Fibroblast of the aortic adventitia (primary cell): ENCODE measurements around the gene DAB2IP. TPM values are rescaled to one million over a fixed set of nuclear protein-coding genes. Genes with fewer than 3 reads are reported as not detected.

Experiments used
- DNase-seq: peaks from one replicate; pipeline ENCODE4 v3.0.0-alpha.2; 2010; ENCODE audit warnings: low read depth
- H3K4me3 ChIP-seq: 2 replicates; pipeline ENCODE4 v1.5.1; 2011; ENCODE audit warnings: low read depth, mild to moderate bottlenecking, control low read depth, low read length, moderate library complexity
- total RNA-seq: library from RNA; depleted of rRNA; stranded (reverse); fragments of >200 nt; gene quantifications from 2 replicates; pipeline ENCODE4 v1.2.3, GENCODE V29; 2012; ENCODE audit warnings: low replicate concordance
- TF ChIP-seq, protein P1 (sequence below): IDR thresholded peaks from 2 replicates; pipeline ENCODE4 v1.5.1; 2011; ENCODE audit warnings: mild to moderate bottlenecking, low read length, control low read depth, inconsistent platforms; ENCODE audit not compliant: insufficient read depth

Gene DAB2IP
- total RNA-seq, 1 donor: 17.4 TPM

DNA sequence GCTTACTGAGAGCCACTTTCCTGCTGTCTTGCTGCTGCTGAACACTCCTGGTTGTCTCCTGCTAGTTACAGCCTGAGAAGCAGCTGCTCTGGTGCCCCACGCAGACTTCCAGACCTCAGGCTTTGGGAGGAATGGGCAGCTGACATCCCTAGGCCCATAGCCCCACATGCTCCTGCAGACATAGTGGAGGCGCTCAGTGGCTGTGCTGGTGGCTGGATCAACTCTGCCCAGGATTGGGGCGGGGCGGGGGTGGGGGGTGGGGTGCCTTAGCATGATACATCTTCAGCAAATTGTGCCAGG is 93.9 kb downstream of the DAB2IP start:
- DNase-seq: no peak
- TF ChIP-seq, protein P1, sequence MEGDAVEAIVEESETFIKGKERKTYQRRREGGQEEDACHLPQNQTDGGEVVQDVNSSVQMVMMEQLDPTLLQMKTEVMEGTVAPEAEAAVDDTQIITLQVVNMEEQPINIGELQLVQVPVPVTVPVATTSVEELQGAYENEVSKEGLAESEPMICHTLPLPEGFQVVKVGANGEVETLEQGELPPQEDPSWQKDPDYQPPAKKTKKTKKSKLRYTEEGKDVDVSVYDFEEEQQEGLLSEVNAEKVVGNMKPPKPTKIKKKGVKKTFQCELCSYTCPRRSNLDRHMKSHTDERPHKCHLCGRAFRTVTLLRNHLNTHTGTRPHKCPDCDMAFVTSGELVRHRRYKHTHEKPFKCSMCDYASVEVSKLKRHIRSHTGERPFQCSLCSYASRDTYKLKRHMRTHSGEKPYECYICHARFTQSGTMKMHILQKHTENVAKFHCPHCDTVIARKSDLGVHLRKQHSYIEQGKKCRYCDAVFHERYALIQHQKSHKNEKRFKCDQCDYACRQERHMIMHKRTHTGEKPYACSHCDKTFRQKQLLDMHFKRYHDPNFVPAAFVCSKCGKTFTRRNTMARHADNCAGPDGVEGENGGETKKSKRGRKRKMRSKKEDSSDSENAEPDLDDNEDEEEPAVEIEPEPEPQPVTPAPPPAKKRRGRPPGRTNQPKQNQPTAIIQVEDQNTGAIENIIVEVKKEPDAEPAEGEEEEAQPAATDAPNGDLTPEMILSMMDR: no peak
- H3K4me3 ChIP-seq: no peak overlapping the region

DNA sequence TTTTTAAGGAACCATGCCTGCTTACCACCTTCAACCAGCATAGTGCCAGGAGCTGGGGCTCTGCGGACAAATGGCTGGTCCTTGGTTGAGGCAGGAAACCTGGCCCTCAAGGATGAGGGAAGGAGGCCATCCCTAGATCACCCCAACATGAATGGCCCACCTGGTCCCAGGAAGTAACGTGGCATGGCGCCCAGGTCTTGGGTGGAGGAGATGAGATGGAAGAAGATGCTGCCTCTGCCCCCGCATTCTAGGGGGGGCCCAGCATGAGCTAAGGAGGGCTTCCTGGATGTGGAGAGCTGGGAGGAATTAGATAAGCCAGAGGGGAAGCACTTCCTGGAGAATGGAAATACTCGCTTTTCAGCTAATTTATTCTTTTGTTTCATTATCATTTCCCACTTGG is 95.0 kb downstream of the DAB2IP start:
- no peak overlapping the region for H3K4me3 ChIP-seq
- TF ChIP-seq, protein P1: no peak
- no peak for DNase-seq

DNA sequence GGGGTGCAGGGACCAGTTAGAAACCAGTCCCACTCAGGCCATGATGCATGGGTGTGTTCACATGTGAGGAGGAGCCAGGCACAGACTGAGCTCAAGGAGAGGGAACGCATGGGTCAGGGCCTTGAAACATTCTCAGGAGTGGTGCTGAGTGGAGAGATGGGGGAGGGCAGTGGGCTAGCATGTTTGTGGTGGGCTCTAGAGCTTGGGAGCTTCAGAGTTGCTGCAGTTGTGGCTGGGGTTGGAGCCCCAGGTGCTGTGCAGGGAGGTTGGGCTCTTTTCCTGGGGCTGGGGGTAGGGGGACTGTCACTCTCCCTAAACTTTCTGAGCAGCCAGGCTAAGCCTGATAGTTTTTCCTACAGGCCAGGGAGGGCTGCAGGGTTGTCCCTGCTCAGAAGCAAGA is 95.4 kb downstream of the DAB2IP start:
- H3K4me3 ChIP-seq: no peak overlapping the region
- TF ChIP-seq, protein P1: no peak
- no peak for DNase-seq

DNA sequence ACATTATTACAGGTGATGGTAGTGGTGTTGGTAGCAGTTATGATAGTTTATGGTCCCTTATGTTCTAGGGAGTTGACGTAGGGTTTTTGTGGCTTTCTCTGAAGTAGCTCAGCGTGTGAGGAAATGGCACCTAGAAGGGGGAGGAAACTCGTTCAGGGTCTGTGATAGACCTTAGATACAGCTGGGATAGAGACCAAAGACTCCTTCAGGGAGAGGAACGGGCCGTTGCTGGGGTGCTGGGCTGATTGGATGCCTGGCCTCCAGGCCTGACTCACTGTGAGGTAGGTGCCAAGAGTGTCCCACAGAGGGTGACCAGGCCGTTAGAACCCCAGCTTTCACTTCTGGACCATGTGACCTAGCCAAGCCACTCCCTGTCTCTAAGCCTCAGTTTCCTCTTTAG is 96.6 kb downstream of the DAB2IP start:
- TF ChIP-seq, protein P1: no peak
- no peak for DNase-seq
- no peak overlapping the region for H3K4me3 ChIP-seq

DNA sequence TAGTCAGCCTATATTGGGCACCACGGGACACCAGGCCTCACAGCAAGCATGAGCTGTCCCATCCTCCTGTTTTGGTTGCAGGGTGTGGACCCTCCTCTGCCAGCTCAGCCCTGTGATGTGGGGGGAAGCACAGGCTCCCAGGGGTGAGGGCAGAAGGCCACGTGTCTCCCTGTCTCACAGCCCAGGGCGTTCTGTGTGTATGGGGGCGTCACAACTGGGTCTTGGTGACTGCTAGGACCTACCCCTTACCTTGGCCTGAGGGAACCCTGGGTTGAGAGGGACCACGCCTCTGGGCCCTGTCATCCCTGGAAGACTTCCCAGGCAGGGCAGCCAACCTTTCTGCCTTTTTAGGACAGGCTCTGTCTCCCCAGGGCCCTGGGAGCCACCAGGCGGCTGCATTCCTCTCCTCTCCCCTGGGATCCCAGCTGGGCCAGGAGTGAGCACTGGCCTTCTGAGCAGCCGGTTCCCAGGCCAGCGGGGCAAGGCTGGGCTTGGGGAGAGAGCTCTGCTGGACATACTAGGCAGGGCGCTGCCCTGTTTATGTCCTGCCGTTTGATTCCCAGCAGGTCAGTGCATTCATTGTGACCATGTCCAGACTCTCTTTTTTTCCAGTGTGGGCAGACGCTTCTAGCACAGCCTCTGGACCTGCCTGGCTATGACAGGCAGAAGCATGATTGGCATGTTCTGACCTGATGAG is 97.4 kb downstream of the DAB2IP start:
- no peak overlapping the region for H3K4me3 ChIP-seq
- no peak for DNase-seq
- TF ChIP-seq, protein P1: no peak

DNA sequence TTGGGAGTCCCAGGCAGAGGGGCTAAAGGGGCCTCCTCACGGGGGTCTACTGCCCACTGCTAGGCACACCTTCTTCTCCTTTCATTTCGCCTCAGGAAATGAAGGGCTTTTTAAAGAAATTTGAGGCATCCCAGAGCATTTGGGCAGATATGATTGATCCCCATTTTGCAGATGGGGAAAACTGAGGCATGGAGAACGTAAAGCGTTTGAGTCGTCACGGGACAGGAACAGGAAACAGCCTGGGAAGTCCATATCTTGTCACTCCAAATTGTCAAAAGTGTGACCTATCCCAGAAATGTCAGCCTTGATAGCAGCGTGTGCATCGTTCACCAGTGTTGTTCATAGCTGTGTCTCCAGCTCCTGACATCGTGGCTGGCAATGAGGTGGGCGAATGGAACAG is 98.2 kb downstream of the DAB2IP start:
- TF ChIP-seq, protein P1: no peak
- H3K4me3 ChIP-seq: no peak overlapping the region
- DNase-seq: no peak

DNA sequence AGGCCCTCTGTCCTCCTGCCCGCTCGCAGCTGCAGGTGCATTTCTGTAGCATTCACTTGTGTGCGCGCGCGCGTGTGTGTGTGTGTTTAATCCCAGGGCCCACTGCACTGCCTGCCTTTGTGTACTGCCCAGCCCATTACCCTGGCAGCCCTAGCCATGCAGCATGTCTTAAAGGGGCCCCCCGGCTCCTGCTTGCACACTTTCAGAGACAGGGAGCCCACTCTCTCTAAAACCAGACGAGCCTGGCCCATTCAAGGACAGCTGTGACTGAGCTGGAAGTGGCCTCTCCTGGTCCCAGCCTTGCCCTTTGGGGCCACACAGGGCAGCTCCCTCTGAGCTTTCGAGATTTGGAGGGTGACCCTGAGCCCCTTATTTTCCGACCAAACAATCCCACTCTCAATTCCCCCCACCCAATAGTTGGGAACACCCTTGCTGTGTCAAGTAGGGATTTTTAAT is 98.9 kb downstream of the DAB2IP start:
- H3K4me3 ChIP-seq: no peak overlapping the region
- TF ChIP-seq, protein P1: no peak
- no peak for DNase-seq
